ENCODE data around the gene ROBO1. TPM values are rescaled to one million over a fixed set of nuclear protein-coding genes. Genes with fewer than 3 reads are reported as not detected.
"Not testable (repeated sequence)": the region's sequence is repeated elsewhere in the genome, so short reads cannot be mapped to it uniquely, and the experiment has no call there.

The ROBO1 gene
- total RNA-seq, 1 experiment from 2014 or later = 11.2 TPM

- DNase-seq (ENCODE audit: low spot score) = no peak
Measured at GRCh38 chr3:79378064-79378463, 389.7 kb downstream of the ROBO1 start.

- no peak for DNase-seq (ENCODE audit: low spot score)
Measured at GRCh38 chr3:79369306-79369705, 398.5 kb downstream of the ROBO1 start.

- DNase-seq (ENCODE audit: low spot score) = peak; percentile 23
Measured at GRCh38 chr3:79368403-79368802, 399.4 kb downstream of the ROBO1 start.

GRCh38 chr3:79367803-79368202 is 400.0 kb downstream of the ROBO1 start:
- no peak for DNase-seq (ENCODE audit: low spot score)

GRCh38 chr3:79367066-79367465 is 400.7 kb downstream of the ROBO1 start:
- DNase-seq (ENCODE audit: low spot score) = peak; percentile 84

GRCh38 chr3:79366414-79366813 is 401.4 kb downstream of the ROBO1 start:
- peak; percentile 6 for DNase-seq (ENCODE audit: low spot score)

GRCh38 chr3:79364784-79365183 is 403.0 kb downstream of the ROBO1 start:
- DNase-seq (ENCODE audit: low spot score) = no peak

- no peak for DNase-seq (ENCODE audit: low spot score)
Measured at GRCh38 chr3:79362571-79363270, 405.1 kb downstream of the ROBO1 start.

- DNase-seq (ENCODE audit: low spot score) = peak; percentile 43
Measured at GRCh38 chr3:79361748-79362378, 405.9 kb downstream of the ROBO1 start.

- no peak for DNase-seq (ENCODE audit: low spot score)
Measured at GRCh38 chr3:79358327-79358726, 409.5 kb downstream of the ROBO1 start.

GRCh38 chr3:79354179-79354688 is 413.6 kb downstream of the ROBO1 start:
- no peak for DNase-seq (ENCODE audit: low spot score)

- no peak for DNase-seq (ENCODE audit: low spot score)
Measured at GRCh38 chr3:79351699-79352098, 416.1 kb downstream of the ROBO1 start.

- no peak for DNase-seq (ENCODE audit: low spot score)
Measured at GRCh38 chr3:79344876-79345871, 422.6 kb downstream of the ROBO1 start.

- no peak for DNase-seq (ENCODE audit: low spot score)
Measured at GRCh38 chr3:79341961-79342360, 425.8 kb downstream of the ROBO1 start.

- DNase-seq (ENCODE audit: low spot score) = no peak
Measured at GRCh38 chr3:79339846-79340245, 428.0 kb downstream of the ROBO1 start.

- DNase-seq (ENCODE audit: low spot score) = no peak
Measured at GRCh38 chr3:79337798-79338197, 430.0 kb downstream of the ROBO1 start.

- DNase-seq (ENCODE audit: low spot score) = no peak
Measured at GRCh38 chr3:79329154-79329553, 438.6 kb downstream of the ROBO1 start.

GRCh38 chr3:79326642-79327041 is 441.2 kb downstream of the ROBO1 start:
- DNase-seq (ENCODE audit: low spot score) = no peak

- DNase-seq (ENCODE audit: low spot score) = not testable (repeated sequence)
Measured at GRCh38 chr3:79325833-79326383, 441.9 kb downstream of the ROBO1 start.

- no peak for DNase-seq (ENCODE audit: low spot score)
Measured at GRCh38 chr3:79317551-79318518, 450.0 kb downstream of the ROBO1 start.

GRCh38 chr3:79314962-79315361 is 452.8 kb downstream of the ROBO1 start:
- no peak for DNase-seq (ENCODE audit: low spot score)
